Activated CD4-positive, alpha-beta T cell treated with anti-CD3 and anti-CD28 coated beads, Interleukin-2, amount 10 ng/mL, durations not matched to agents 24 days and 14 days (primary cell): ENCODE measurements around the gene COG7. TPM values are rescaled to one million over a fixed set of nuclear protein-coding genes. Genes with fewer than 3 reads are reported as not detected.
"Not testable (repeated sequence)": the region's sequence is repeated elsewhere in the genome, so short reads cannot be mapped to it uniquely, and the experiment has no call there.

Experiments used
- DNase-seq: peaks from one replicate; pipeline ENCODE4 v3.0.0; 2022
- H3K27ac Mint-ChIP-seq: one replicate; pipeline ENCODE4 v1.8.0; 2022; ENCODE audit warnings: mild to moderate bottlenecking, mixed read lengths
- H3K27me3 Mint-ChIP-seq: one replicate; pipeline ENCODE4 v1.8.0; 2022; ENCODE audit warnings: mixed read lengths
- H3K36me3 Mint-ChIP-seq: one replicate; pipeline ENCODE4 v1.8.0; 2022; ENCODE audit warnings: low read depth, mild to moderate bottlenecking, mixed read lengths
- H3K4me1 Mint-ChIP-seq: one replicate; pipeline ENCODE4 v1.8.0; 2021; ENCODE audit warnings: mixed read lengths
- H3K4me3 Mint-ChIP-seq: one replicate; pipeline ENCODE4 v1.8.0; 2022; ENCODE audit warnings: mild to moderate bottlenecking, moderate library complexity, mixed read lengths
- H3K9me3 Mint-ChIP-seq: one replicate; pipeline ENCODE4 v1.8.0; 2021; ENCODE audit warnings: mixed read lengths
- intact Hi-C: fragments of 100-400 bp; cut with micrococcal nuclease; formaldehyde crosslinking; loops from one replicate; pipeline ENCODE4 v1.15.1; 2023
- total RNA-seq: library from RNA; stranded (reverse); gene quantifications from 2 replicates; pipeline ENCODE4 v1.2.3, GENCODE V29; 2022

COG7 gene
- total RNA-seq, 1 donor from 2014 or later: 25.6 TPM

- no peaks in the 10 kb centered on the region for H3K36me3 Mint-ChIP-seq
- H3K4me1 Mint-ChIP-seq: no peaks in the 10 kb centered on the region
- intact Hi-C loops: no loop called here
- H3K4me3 Mint-ChIP-seq: no peak overlapping the region
- no peak overlapping the region for H3K27ac Mint-ChIP-seq
- H3K27me3 Mint-ChIP-seq: no peaks in the 10 kb centered on the region
- no peaks in the 10 kb centered on the region for H3K9me3 Mint-ChIP-seq
- DNase-seq: no peak
Measured at GRCh38 chr16:23380501-23380951, 72.5 kb downstream of the COG7 start.

GRCh38 chr16:23379707-23380106, 73.3 kb downstream of the COG7 start:
- intact Hi-C loops: no loop called here
- no peaks in the 10 kb centered on the region for H3K4me1 Mint-ChIP-seq
- H3K27ac Mint-ChIP-seq: no peak overlapping the region
- no peaks in the 10 kb centered on the region for H3K27me3 Mint-ChIP-seq
- no peaks in the 10 kb centered on the region for H3K36me3 Mint-ChIP-seq
- no peak for DNase-seq
- H3K4me3 Mint-ChIP-seq: no peak overlapping the region
- no peaks in the 10 kb centered on the region for H3K9me3 Mint-ChIP-seq

GRCh38 chr16:23378921-23379320, 74.1 kb downstream of the COG7 start:
- Mint-ChIP-seq H3K4me1 (no peaks in the 10 kb centered on the region), H3K27me3 (no peaks in the 10 kb centered on the region), H3K27ac (no peak overlapping the region), H3K9me3 (no peaks in the 10 kb centered on the region), H3K4me3 (no peak overlapping the region), H3K36me3 (no peaks in the 10 kb centered on the region)
- DNase-seq: no peak
- intact Hi-C loops: no loop called here

GRCh38 chr16:23378256-23378655, 74.7 kb downstream of the COG7 start:
- intact Hi-C loops: no loop called here
- H3K4me3 Mint-ChIP-seq: no peak overlapping the region
- no peaks in the 10 kb centered on the region for H3K27me3 Mint-ChIP-seq
- no peak for DNase-seq
- no peaks in the 10 kb centered on the region for H3K9me3 Mint-ChIP-seq
- no peaks in the 10 kb centered on the region for H3K36me3 Mint-ChIP-seq
- no peaks in the 10 kb centered on the region for H3K4me1 Mint-ChIP-seq
- no peak overlapping the region for H3K27ac Mint-ChIP-seq

- Mint-ChIP-seq H3K36me3 (no peaks in the 10 kb centered on the region), H3K27ac (no peak overlapping the region), H3K4me3 (no peak overlapping the region), H3K4me1 (no peaks in the 10 kb centered on the region), H3K27me3 (no peaks in the 10 kb centered on the region), H3K9me3 (no peaks in the 10 kb centered on the region)
- intact Hi-C loops: no loop called here
- no peak for DNase-seq
Measured at GRCh38 chr16:23377071-23377931, 75.7 kb downstream of the COG7 start.

GRCh38 chr16:23375643-23376042, 77.3 kb downstream of the COG7 start:
- Mint-ChIP-seq H3K4me1 (no peaks in the 10 kb centered on the region), H3K36me3 (no peaks in the 10 kb centered on the region)
- intact Hi-C loops: no loop called here

GRCh38 chr16:23374721-23375510, 78.1 kb downstream of the COG7 start:
- Mint-ChIP-seq H3K36me3 (no peaks in the 10 kb centered on the region), H3K4me3 (no peak overlapping the region), H3K27ac (no peak overlapping the region), H3K4me1 (no peaks in the 10 kb centered on the region), H3K9me3 (no peaks in the 10 kb centered on the region), H3K27me3 (no peaks in the 10 kb centered on the region)
- DNase-seq: no peak
- intact Hi-C loops: no loop called here

More at GRCh38 chr16:23375643-23376042, 77.3 kb downstream of the COG7 start:
- H3K27ac Mint-ChIP-seq: no peak overlapping the region
- H3K4me3 Mint-ChIP-seq: no peak overlapping the region
- no peaks in the 10 kb centered on the region for H3K9me3 Mint-ChIP-seq
- H3K27me3 Mint-ChIP-seq: no peaks in the 10 kb centered on the region
- DNase-seq: no peak

- Mint-ChIP-seq H3K4me3 (no peak overlapping the region), H3K27me3 (no peaks in the 10 kb centered on the region), H3K36me3 (no peaks in the 10 kb centered on the region), H3K4me1 (no peaks in the 10 kb centered on the region), H3K9me3 (no peaks in the 10 kb centered on the region), H3K27ac (no peak overlapping the region)
- intact Hi-C loops: no loop called here
- no peak for DNase-seq
Measured at GRCh38 chr16:23373436-23374219, 79.4 kb downstream of the COG7 start.

GRCh38 chr16:23371368-23371767, 81.6 kb downstream of the COG7 start:
- no peaks in the 10 kb centered on the region for H3K4me1 Mint-ChIP-seq
- no peaks in the 10 kb centered on the region for H3K36me3 Mint-ChIP-seq
- intact Hi-C loops: no loop called here
- H3K27ac Mint-ChIP-seq: no peak overlapping the region
- no peak overlapping the region for H3K4me3 Mint-ChIP-seq
- H3K9me3 Mint-ChIP-seq: no peaks in the 10 kb centered on the region
- no peak for DNase-seq
- H3K27me3 Mint-ChIP-seq: no peaks in the 10 kb centered on the region

- H3K36me3 Mint-ChIP-seq: no peaks in the 10 kb centered on the region
- H3K4me3 Mint-ChIP-seq: no peak overlapping the region
- H3K27me3 Mint-ChIP-seq: no peaks in the 10 kb centered on the region
- intact Hi-C loops: no loop called here
- no peaks in the 10 kb centered on the region for H3K9me3 Mint-ChIP-seq
- H3K27ac Mint-ChIP-seq: no peak overlapping the region
- no peak for DNase-seq
- H3K4me1 Mint-ChIP-seq: peaks cover 4% of the 10 kb centered on the region
Measured at GRCh38 chr16:23369416-23369815, 83.6 kb downstream of the COG7 start.

- Mint-ChIP-seq H3K27ac (no peak overlapping the region), H3K36me3 (no peaks in the 10 kb centered on the region), H3K9me3 (no peaks in the 10 kb centered on the region), H3K4me1 (peaks cover 4% of the 10 kb centered on the region), H3K4me3 (no peak overlapping the region), H3K27me3 (no peaks in the 10 kb centered on the region)
- intact Hi-C loops: no loop called here
- DNase-seq: no peak
Measured at GRCh38 chr16:23368469-23368868, 84.5 kb downstream of the COG7 start.

GRCh38 chr16:23367988-23368387, 85.0 kb downstream of the COG7 start:
- intact Hi-C loops: no loop called here
- no peak overlapping the region for H3K4me3 Mint-ChIP-seq
- peaks cover 4% of the 10 kb centered on the region for H3K4me1 Mint-ChIP-seq
- DNase-seq: no peak
- H3K27ac Mint-ChIP-seq: no peak overlapping the region
- H3K36me3 Mint-ChIP-seq: no peaks in the 10 kb centered on the region
- no peaks in the 10 kb centered on the region for H3K27me3 Mint-ChIP-seq
- no peaks in the 10 kb centered on the region for H3K9me3 Mint-ChIP-seq

GRCh38 chr16:23367564-23367963, 85.4 kb downstream of the COG7 start:
- H3K4me1 Mint-ChIP-seq: peaks cover 4% of the 10 kb centered on the region
- H3K27me3 Mint-ChIP-seq: no peaks in the 10 kb centered on the region
- H3K4me3 Mint-ChIP-seq: no peak overlapping the region
- H3K27ac Mint-ChIP-seq: no peak overlapping the region
- intact Hi-C loops: no loop called here
- DNase-seq: no peak
- no peaks in the 10 kb centered on the region for H3K9me3 Mint-ChIP-seq
- no peaks in the 10 kb centered on the region for H3K36me3 Mint-ChIP-seq

- DNase-seq, H3K4me1 Mint-ChIP-seq, H3K4me3 Mint-ChIP-seq, H3K27me3 Mint-ChIP-seq, H3K9me3 Mint-ChIP-seq, intact Hi-C loops, H3K27ac Mint-ChIP-seq, H3K36me3 Mint-ChIP-seq: not testable (repeated sequence)
Measured at GRCh38 chr16:23366341-23366740, 86.6 kb downstream of the COG7 start.
